Measurements from ENCODE around the gene MPP2. TPM values are rescaled to one million over a fixed set of nuclear protein-coding genes. Genes with fewer than 3 reads are reported as not detected.

The MPP2 gene
- total RNA-seq, 3 donors from 2014 or later (not counting 1 experiment from before 2014, with no cell fraction given): 0.75 to 2.0 (median 0.85) TPM

DNA sequence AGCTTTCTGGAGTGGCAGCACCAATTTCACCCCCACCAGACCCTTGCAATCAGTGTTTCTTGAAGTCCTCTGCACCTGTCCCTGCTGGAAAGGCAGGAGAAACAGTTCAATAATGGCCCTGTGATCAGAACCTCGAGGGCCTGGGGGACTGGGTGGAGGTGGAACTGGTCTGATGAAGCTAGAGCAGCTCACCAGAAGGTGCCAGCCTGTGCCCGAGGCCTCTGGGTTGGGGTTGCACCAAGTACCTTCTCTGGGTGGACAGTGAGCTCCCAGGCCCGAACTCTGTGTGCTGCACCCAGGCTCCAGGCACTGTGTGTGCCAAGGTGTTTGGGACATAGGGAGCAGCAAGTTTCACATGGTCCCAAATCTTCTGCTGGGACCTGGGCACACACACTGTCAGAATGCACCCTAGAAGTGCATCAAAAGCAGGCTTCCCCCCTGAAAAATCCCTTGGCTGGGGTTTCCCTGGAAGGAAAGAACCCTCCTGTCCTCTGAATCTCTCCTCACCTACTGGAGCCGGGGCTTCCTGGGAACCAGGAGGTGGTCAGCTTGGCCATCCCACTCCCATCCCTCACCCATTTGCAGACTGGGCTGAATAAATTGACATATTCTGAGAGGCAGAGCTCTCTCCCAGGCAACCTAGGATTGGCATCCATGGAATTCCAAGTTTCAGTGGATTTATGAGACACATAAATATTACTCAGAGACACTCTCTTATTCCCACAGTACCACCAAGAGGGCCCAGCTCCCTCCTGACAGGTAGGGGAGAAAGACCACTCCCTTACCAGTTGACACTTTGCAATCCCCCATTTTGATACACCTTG is 43.0 kb downstream of the MPP2 start:
- no peak for ATAC-seq
- intact Hi-C loops (cut with micrococcal nuclease): no loop called here
- H3K4me1 Mint-ChIP-seq: no peaks in the 10 kb centered on the region

DNA sequence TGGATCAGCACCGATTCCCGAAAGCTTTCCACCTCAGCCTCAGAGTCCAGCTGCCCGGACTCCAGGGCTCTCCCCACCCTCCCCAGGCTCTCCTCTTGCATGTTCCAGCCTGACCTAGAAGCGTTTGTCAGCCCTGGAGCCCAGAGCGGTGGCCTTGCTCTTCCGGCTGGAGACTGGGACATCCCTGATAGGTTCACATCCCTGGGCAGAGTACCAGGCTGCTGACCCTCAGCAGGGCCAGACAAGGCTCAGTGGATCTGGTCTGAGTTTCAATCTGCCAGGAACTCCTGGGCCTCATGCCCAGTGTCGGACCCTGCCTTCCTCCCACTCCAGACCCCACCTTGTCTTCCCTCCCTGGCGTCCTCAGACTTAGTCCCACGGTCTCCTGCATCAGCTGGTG is 45.4 kb downstream of the MPP2 start:
- DNase-seq: no peak

More for the DNA sequence above, 43.0 kb downstream of the MPP2 start:
- no peaks in the 10 kb centered on the region for H3K27me3 ChIP-seq (ENCODE audit: control insufficient read depth, insufficient read depth, low read length)
- Mint-ChIP-seq H3K4me3 (no peak overlapping the region), H3K27me3 (ENCODE audit: low read depth in 2 of 2) (peaks cover 8 to 13% of the 10 kb centered on the region in 2 donors), H3K9me3 (no peaks in the 10 kb centered on the region), H3K36me3 (no peaks in the 10 kb centered on the region), H3K27ac (no peak overlapping the region)
- H3K4me3 ChIP-seq (ENCODE audit: low read length): no peak overlapping the region
- H3K4me1 ChIP-seq (ENCODE audit: control insufficient read depth, insufficient read depth, low read length): no peaks in the 10 kb centered on the region
- H3K27ac ChIP-seq (ENCODE audit: low read length): no peak overlapping the region
- 78% methylated on average over 4 of the region's 4 CpGs for WGBS (ENCODE audit: insufficient coverage)
- DNase-seq: no peak
- H3K9me3 ChIP-seq (ENCODE audit: control insufficient read depth, insufficient read depth, low read length): no peaks in the 10 kb centered on the region
- TF ChIP-seq, protein P1, sequence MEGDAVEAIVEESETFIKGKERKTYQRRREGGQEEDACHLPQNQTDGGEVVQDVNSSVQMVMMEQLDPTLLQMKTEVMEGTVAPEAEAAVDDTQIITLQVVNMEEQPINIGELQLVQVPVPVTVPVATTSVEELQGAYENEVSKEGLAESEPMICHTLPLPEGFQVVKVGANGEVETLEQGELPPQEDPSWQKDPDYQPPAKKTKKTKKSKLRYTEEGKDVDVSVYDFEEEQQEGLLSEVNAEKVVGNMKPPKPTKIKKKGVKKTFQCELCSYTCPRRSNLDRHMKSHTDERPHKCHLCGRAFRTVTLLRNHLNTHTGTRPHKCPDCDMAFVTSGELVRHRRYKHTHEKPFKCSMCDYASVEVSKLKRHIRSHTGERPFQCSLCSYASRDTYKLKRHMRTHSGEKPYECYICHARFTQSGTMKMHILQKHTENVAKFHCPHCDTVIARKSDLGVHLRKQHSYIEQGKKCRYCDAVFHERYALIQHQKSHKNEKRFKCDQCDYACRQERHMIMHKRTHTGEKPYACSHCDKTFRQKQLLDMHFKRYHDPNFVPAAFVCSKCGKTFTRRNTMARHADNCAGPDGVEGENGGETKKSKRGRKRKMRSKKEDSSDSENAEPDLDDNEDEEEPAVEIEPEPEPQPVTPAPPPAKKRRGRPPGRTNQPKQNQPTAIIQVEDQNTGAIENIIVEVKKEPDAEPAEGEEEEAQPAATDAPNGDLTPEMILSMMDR (IDR thresholded peaks at IDR 0.05): no peak
- H3K36me3 ChIP-seq (ENCODE audit: control insufficient read depth, insufficient read depth, low read length): no peaks in the 10 kb centered on the region

DNA sequence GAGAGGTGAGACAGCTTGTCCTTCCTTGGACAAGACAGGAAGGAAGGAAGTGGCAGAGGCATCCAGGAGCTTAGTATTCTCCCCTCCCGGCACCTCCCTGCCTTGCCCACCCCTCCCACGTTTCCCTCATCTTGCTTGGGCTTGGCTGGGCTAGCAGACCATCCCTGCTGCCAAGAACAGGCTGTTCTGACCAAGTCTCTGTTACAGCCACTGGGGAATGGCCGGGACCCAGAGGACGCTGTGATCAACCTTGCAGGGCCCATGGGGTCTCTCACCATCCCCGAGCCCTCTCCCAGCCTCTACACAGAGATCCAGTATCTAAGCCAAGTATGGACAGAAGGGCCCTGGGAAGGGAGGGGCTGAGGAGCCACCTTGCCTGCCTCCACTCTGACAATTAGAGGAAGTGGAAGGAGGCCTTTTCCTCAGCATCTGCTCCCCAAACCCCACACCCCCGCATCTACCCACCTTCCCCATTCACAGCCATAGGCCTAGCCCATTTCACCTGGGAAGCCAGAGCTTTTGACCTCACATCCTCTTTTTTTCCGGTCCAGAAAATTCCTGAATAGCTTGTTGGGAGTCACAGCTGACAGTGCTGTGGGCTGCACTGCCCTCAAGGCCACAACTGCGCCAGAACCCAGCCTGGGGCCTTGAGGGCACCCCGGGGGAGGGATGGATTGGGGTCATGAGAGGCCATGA is 46.3 kb downstream of the MPP2 start:
- WGBS (ENCODE audit: insufficient coverage): 67% methylated on average over 9 of the region's 9 CpGs
- H3K27ac ChIP-seq (ENCODE audit: low read length): no peak overlapping the region
- ATAC-seq (no peak), DNase-seq (no peak)
- H3K9me3 ChIP-seq (ENCODE audit: control insufficient read depth, insufficient read depth, low read length): peaks cover 3% of the 10 kb centered on the region
- TF ChIP-seq, protein P1 (IDR thresholded peaks at IDR 0.05): no peak
- no peaks in the 10 kb centered on the region for H3K36me3 ChIP-seq (ENCODE audit: control insufficient read depth, insufficient read depth, low read length)
- H3K27ac Mint-ChIP-seq: no peak overlapping the region
- no peaks in the 10 kb centered on the region for H3K9me3 Mint-ChIP-seq
- H3K27me3 Mint-ChIP-seq (ENCODE audit: low read depth in 2 of 2): peaks cover 0 to 4% of the 10 kb centered on the region in 2 donors
- H3K36me3 Mint-ChIP-seq: no peaks in the 10 kb centered on the region
- no peak overlapping the region for H3K4me3 Mint-ChIP-seq
- no peak overlapping the region for H3K4me3 ChIP-seq (ENCODE audit: low read length)
- peaks cover 2% of the 10 kb centered on the region for H3K27me3 ChIP-seq (ENCODE audit: control insufficient read depth, insufficient read depth, low read length)
- H3K4me1 Mint-ChIP-seq: no peaks in the 10 kb centered on the region
- H3K4me1 ChIP-seq (ENCODE audit: control insufficient read depth, insufficient read depth, low read length): no peaks in the 10 kb centered on the region
- intact Hi-C loops (cut with micrococcal nuclease): no loop called here

More for the DNA sequence above, 45.4 kb downstream of the MPP2 start:
- no peak overlapping the region for H3K27ac ChIP-seq (ENCODE audit: low read length)
- TF ChIP-seq, protein P1 (IDR thresholded peaks at IDR 0.05): no peak
- no peak for ATAC-seq
- Mint-ChIP-seq H3K27ac (no peak overlapping the region), H3K9me3 (no peaks in the 10 kb centered on the region), H3K27me3 (ENCODE audit: low read depth in 2 of 2) (peaks cover 0 to 4% of the 10 kb centered on the region in 2 donors), H3K4me1 (no peaks in the 10 kb centered on the region), H3K36me3 (no peaks in the 10 kb centered on the region), H3K4me3 (no peak overlapping the region)
- H3K36me3 ChIP-seq (ENCODE audit: control insufficient read depth, insufficient read depth, low read length): no peaks in the 10 kb centered on the region
- 90% methylated on average over 9 of the region's 9 CpGs for WGBS (ENCODE audit: insufficient coverage)
- peaks cover 2% of the 10 kb centered on the region for H3K27me3 ChIP-seq (ENCODE audit: control insufficient read depth, insufficient read depth, low read length)
- H3K9me3 ChIP-seq (ENCODE audit: control insufficient read depth, insufficient read depth, low read length): peaks cover 3% of the 10 kb centered on the region
- H3K4me1 ChIP-seq (ENCODE audit: control insufficient read depth, insufficient read depth, low read length): no peaks in the 10 kb centered on the region
- intact Hi-C loops (cut with micrococcal nuclease): no loop called here
- no peak overlapping the region for H3K4me3 ChIP-seq (ENCODE audit: low read length)

Data from natural killer cell (primary cell).